Omental fat pad (tissue), 4 donors: ENCODE results near the gene COMP. TPM values are rescaled to one million over a fixed set of nuclear protein-coding genes. Genes with fewer than 3 reads are reported as not detected.

Source experiments
- ATAC-seq: fragments of 150-250 bp; one replicate; pipeline ENCODE4 v1.9.1; 2016; ENCODE audit warnings: mild to moderate bottlenecking, moderate library complexity; ENCODE audit not compliant: low FRiP score
- DNase-seq: peaks from one replicate; pipeline ENCODE4 v3.0.0-alpha.2; 2019; ENCODE audit warnings: low spot score
- total RNA-seq, 4 donors: library from RNA; depleted of rRNA; stranded (reverse); fragments of >200 nt; gene quantifications; one replicate each; pipeline ENCODE4 v1.1.0, GENCODE V29; 2016
- TF ChIP-seq, protein P1 (sequence below), 3 donors: fragments of 450-650 bp; IDR thresholded peaks; one replicate each; pipeline ENCODE4 v1.5.1; 2016 to 2017; ENCODE audit warnings: antibody characterized with exemption in 3 of 3, mild to moderate bottlenecking in 3 of 3, moderate library complexity in 2 of 3

Gene COMP
- total RNA-seq, 4 donors from 2014 or later, result 1.1 to 1.9 (median 1.3) TPM

DNA sequence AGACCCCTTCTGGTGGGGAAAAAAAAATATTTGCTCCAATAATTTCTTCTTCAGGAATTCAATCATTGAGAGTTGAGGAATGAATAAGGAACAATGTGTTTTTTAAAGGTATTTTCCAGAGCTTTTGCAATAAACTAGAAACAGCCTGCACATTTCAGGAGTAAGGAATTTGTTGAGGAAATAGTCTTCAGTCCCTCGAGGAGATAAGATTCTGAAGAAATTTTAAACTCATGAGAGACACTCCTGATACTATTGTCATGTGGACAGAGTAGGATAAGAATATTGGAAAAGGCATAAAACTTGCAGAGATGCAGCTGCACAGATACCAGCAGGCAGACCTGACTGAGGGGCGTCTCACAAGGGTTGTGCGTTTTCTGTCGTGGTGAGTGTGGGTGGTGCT, 36.6 kb downstream of the COMP start:
- DNase-seq (no peak), ATAC-seq (no peak)
- TF ChIP-seq, protein P1, sequence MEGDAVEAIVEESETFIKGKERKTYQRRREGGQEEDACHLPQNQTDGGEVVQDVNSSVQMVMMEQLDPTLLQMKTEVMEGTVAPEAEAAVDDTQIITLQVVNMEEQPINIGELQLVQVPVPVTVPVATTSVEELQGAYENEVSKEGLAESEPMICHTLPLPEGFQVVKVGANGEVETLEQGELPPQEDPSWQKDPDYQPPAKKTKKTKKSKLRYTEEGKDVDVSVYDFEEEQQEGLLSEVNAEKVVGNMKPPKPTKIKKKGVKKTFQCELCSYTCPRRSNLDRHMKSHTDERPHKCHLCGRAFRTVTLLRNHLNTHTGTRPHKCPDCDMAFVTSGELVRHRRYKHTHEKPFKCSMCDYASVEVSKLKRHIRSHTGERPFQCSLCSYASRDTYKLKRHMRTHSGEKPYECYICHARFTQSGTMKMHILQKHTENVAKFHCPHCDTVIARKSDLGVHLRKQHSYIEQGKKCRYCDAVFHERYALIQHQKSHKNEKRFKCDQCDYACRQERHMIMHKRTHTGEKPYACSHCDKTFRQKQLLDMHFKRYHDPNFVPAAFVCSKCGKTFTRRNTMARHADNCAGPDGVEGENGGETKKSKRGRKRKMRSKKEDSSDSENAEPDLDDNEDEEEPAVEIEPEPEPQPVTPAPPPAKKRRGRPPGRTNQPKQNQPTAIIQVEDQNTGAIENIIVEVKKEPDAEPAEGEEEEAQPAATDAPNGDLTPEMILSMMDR (IDR thresholded peaks at IDR 0.05), result no peak

DNA sequence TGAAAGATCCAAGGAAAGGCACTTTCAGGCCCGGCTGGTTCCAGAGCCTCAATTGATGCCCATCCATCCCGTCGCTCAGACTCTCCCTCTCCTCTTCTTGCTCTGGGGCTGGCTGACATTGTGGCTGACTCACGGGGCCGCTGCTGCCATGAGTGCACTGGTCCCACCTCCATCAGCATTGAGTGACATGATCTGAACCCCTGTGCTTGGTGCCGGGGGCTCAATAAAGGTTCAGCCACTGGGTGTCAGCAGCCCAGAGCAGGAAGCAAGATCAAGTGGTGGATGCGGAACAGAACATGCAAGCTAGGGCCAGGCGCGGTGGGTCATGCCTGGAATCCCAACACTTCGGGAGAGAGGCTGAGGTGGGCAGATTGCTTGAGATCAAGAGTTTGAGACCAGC, 39.5 kb downstream of the COMP start:
- ATAC-seq (no peak), DNase-seq (no peak)
- TF ChIP-seq, protein P1 (IDR thresholded peaks at IDR 0.05), result no peak

DNA sequence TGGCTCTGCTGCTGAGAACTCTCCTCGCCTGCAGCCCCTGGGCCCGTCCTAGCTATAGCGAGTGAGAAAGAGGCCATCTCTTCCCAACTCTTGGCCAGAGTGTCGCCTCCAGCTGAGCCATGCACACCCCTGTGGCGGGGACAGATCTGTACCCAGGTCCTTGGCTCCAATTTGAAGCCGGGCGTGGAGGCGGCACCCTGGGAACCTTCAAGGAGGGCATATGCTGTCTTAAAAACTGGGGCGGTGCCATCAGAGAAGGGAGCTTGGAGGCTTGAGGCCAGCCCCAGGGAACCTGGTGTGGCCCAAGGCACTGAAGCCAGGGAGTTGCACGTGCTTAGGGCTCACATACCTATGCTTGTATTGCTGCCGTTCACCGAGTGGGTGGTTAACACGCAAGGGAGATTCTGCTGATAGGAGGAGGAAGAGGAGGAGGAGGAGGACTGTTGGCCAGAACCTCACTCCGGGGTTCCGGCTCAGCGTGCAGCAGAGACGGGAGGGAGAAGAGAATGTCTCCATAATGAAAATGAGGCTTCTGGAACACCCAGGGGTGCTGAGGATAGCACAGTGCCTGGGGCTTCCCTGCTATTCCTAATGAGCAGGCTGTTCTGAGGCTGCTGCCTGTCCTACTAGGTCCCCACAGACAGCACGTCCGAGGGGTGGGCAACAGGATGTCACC, 40.7 kb downstream of the COMP start:
- ATAC-seq, result no peak
- no peak for DNase-seq
- TF ChIP-seq, protein P1 (IDR thresholded peaks at IDR 0.05), result no peak

DNA sequence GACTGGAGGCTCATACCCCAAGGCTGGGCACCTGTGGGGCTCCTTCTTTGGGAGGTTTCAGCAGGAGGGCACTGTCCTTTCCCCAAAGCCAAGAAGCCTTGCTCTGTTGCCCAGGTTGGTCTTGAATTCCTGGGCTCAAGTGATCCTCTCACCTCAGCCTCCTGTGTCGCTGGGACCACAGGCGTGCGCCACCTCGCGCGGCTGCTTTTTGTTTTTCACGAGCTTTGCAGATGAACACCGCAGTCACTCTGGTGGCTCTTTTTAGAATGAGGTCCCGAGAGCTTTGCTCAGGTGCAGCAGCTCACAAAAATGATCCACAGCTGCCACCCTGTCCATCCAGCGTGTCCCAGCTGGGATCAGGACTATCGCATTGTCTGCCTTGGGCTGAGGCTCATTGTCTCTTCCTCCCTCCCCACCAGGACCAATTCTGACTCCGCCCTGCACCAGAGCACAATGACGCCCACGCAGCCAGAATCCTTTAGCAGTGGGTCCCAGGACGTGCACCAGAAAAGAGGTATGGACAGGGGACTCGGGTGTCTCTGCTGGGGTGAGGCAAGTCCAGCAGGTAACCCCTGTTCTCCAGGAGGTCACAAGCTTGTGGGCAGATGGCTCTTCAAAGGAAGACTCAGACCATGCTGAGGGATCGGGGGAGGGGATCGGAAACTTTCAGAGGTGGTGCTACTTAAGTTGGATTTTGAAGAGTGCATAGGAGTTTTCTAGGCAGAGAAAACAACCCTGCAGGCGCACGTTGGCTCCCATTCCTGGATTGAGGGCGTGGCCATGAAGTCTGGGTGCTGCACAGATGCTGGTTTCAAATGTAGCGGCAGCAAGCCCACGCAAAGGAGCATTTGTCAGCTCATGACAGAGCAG, 41.5 kb downstream of the COMP start:
- no peak for DNase-seq
- TF ChIP-seq, protein P1 (IDR thresholded peaks at IDR 0.05), result no peak
- ATAC-seq, result no peak

DNA sequence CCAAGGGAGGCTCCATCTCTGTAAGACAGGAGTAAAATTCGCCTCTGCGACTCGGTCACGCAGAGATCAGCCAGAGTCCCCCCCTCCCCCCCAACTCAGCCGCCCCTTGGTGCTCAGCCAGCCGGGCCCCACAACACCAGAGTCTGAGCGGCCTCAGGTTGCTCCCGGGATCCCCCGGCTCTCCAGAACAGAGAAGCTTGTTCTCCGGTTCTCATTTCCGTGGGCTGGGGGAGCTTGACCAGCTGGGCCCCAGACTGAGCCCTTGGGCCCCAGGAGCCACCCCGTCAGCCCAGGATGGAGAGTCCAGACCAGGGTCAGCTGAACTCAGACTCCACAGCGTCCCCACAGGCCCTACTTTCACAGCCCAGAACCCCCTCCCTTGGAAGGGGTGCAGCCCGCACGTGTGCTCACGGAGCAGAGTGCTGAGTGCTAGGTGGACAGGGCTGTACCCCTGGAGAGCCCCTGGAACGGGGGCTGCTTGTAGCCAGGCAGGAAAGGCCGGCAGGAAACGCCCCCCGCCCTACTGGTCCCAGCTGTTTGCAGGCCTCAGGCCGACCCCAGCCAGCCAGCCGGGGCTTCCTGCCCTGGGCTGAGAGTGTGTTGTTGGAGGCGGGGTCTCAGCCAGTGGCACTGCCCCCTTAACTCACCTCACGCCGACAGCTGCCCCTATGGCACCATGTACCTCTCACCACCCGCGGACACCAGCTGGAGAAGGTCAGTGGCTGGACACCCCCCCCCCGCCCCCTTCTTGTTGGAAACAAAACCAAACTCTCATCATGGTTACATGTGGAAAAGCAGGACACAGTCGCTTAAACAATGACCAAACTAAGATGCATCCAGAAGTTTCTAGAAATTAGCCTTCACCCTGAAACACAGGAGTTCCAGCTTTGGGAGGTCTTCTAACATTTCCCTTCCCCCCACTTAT, 44.4 kb downstream of the COMP start:
- ATAC-seq (no peak), DNase-seq (no peak)
- TF ChIP-seq, protein P1 (IDR thresholded peaks at IDR 0.05), result no peak

DNA sequence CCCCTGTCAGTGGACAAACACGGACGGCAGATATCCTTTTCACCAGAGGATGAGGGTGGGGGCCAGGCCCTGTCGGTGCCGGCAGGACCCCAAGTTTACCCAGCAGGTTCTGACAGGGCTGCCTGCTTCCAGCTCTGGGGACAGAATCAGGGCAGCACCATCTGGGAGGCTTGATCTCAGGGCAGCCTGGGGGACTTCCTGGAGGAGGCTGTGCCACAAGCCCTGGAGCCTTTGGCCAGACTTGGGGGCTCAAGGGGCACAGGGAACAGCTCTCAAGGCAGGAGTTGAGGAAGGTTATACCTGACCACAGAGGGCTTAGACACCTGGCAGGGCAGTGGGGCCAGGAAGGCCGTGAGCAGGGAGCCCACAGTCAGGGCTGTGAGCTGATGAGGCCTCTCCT, 45.2 kb downstream of the COMP start:
- DNase-seq, result no peak
- TF ChIP-seq, protein P1 (IDR thresholded peaks at IDR 0.05), result no peak
- no peak for ATAC-seq
